ENCODE results near the gene CAMK4.
A peak's percentile ranks its signal among the peaks of the same experiment; 100 is the strongest.

CAMK4 gene

DNA sequence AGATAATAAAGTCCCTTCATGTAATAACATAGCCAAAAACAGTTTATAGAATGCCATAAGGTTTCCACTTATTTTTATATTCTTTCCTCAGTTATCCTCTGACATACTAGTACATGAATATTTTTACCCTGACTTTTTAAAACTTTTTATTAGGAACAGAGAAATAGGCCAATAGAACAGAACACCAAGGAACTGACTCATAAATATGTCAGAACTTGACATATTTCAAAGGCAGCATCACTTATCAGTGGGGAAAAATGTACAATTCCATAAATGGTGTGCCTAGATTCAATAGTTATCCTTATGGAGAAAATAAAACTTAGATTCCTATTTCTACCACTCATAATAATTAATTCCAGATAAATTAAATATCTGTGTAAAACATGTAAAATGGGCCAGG lies 278.8 kb downstream of the CAMK4 start:
- DNase-seq (ENCODE audit: low spot score): peak; percentile 33
- POLR2A ChIA-PET (ENCODE audit: low non-redundant PET): no interaction called here
- H3K27ac ChIP-seq: peak overlapping the region; percentile 43
- CTCF ChIA-PET: interaction anchor here (0.7 kb wide), 1 partner anchor 675 kb away, joined by 3 read pairs; no protein-coding TSS in a partner anchor
- TF ChIP-seq, protein P1, sequence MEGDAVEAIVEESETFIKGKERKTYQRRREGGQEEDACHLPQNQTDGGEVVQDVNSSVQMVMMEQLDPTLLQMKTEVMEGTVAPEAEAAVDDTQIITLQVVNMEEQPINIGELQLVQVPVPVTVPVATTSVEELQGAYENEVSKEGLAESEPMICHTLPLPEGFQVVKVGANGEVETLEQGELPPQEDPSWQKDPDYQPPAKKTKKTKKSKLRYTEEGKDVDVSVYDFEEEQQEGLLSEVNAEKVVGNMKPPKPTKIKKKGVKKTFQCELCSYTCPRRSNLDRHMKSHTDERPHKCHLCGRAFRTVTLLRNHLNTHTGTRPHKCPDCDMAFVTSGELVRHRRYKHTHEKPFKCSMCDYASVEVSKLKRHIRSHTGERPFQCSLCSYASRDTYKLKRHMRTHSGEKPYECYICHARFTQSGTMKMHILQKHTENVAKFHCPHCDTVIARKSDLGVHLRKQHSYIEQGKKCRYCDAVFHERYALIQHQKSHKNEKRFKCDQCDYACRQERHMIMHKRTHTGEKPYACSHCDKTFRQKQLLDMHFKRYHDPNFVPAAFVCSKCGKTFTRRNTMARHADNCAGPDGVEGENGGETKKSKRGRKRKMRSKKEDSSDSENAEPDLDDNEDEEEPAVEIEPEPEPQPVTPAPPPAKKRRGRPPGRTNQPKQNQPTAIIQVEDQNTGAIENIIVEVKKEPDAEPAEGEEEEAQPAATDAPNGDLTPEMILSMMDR (conservative IDR thresholded peaks at IDR 0.05; ENCODE audit: low read depth): no peak

DNA sequence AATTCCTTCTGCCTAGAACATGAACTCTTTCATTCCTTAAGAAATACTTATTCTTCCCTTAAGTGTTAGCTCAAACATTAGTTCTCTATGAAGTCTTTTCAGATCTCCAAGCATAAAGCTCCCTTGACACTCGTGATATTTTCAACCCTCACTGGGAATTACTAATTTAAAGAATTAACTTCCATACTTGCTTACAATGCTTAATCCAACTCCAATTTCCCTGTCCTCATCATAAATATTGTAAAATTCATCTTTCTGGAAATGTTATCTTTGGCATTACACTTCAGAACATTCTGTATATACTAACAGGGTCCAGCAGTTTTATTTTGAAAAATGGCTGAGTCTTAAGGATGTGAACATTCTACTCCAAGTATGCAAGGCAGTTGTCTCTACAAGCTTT lies 280.9 kb downstream of the CAMK4 start:
- ChIA-PET CTCF (no interaction called here), POLR2A (ENCODE audit: low non-redundant PET) (interaction anchor here (0.6 kb wide), 1 partner anchor 66 kb away, joined by 5 read pairs; no protein-coding TSS in a partner anchor)
- no peak for DNase-seq (ENCODE audit: low spot score)
- no peak overlapping the region for H3K27ac ChIP-seq
- TF ChIP-seq, protein P1 (conservative IDR thresholded peaks at IDR 0.05; ENCODE audit: low read depth): no peak

DNA sequence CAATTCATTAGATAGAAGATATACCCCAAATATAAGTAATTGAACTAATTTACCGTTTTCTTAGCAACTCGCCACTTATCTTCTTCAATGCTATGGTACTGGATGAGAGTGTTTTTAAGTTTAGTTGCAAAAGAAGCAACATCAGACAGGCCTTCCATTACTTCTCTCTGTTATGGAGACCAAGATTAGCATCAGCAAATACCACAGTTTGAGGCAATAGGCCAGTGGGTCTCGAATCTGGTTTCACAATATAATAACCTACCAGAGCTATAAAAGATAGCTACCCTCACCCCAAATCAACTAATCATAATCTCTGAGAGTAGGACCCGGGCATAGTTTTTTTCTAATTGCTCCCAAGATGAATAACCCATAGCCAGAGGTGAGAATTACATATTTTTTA lies 283.1 kb downstream of the CAMK4 start:
- CTCF ChIA-PET: interaction anchor here (0.6 to 0.7 kb wide), 3 partner anchors 9 to 252 kb away, joined by 3 to 4 read pairs (median 4); no protein-coding TSS in a partner anchor
- POLR2A ChIA-PET (ENCODE audit: low non-redundant PET): no interaction called here

DNA sequence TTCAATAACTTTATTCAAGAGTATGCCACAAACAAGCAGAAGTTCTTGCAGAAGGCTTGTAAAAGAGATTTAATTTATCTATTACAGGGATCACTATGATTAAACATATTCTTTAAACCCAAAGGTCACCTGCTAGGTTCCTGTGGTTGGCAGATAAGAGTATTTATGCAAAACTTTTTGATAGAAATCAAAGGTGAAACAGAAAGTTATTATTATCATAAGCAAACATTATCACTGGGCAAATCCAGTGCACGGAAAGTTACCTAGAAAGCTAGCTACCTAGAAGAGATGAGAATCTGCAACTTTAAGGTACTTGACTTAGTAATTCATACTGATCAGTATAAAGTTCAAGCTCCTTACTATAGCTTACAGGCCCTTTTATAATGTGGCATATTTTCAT lies 284.9 kb downstream of the CAMK4 start:
- H3K27ac ChIP-seq: no peak overlapping the region
- ChIA-PET CTCF (interaction anchor here (1.3 to 1.9 kb wide), 2 partner anchors 22 to 652 kb away, joined by 3 to 5 read pairs; no protein-coding TSS in a partner anchor), POLR2A (ENCODE audit: low non-redundant PET) (no interaction called here)
- DNase-seq (ENCODE audit: low spot score): no peak
- TF ChIP-seq, protein P1 (conservative IDR thresholded peaks at IDR 0.05; ENCODE audit: low read depth): no peak

More for the DNA sequence above, 283.1 kb downstream of the CAMK4 start:
- no peak for DNase-seq (ENCODE audit: low spot score)
- TF ChIP-seq, protein P1 (conservative IDR thresholded peaks at IDR 0.05; ENCODE audit: low read depth): no peak
- no peak overlapping the region for H3K27ac ChIP-seq

DNA sequence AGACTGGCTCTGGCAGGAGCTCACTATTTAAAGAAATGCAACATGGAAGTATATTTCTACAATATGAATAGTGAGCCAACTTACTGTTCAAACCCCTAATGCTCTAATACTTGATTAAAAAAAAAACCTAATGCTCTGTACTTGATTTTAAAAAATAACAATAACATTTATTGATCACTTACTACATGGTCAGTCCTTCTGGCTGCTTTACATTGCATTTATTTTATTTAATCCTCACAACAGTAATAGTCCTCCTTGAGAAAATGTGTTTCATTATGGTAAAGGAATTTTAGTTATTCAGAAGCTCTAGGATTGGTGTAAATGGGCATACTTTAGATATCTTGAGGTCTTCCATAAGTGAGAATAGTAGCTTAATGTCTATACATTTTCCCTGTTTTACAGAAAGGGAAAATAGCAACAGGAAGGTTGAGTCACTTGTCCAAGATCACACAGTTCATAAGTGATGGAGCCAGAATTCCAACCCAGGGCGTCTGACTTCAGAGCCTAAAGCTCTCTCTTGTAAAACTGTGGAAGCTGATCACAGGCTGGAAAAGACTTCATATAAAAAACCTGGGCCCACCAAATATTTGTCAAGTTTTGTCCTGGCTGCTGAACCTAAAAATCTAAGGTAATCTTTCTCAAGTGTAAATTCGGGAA lies 287.1 kb downstream of the CAMK4 start:
- ChIA-PET POLR2A (ENCODE audit: low non-redundant PET) (interaction anchor here (0.7 kb wide), 1 partner anchor 649 kb away, joined by 3 read pairs; no protein-coding TSS in a partner anchor), CTCF (interaction anchor here (0.8 to 1.9 kb wide), 4 partner anchors 20 to 288 kb away, joined by 3 to 6 read pairs (median 4); no protein-coding TSS in a partner anchor)
- TF ChIP-seq, protein P1 (conservative IDR thresholded peaks at IDR 0.05; ENCODE audit: low read depth): no peak
- peak overlapping the region; percentile 97 for H3K27ac ChIP-seq
- DNase-seq (ENCODE audit: low spot score): peak; percentile 13

DNA sequence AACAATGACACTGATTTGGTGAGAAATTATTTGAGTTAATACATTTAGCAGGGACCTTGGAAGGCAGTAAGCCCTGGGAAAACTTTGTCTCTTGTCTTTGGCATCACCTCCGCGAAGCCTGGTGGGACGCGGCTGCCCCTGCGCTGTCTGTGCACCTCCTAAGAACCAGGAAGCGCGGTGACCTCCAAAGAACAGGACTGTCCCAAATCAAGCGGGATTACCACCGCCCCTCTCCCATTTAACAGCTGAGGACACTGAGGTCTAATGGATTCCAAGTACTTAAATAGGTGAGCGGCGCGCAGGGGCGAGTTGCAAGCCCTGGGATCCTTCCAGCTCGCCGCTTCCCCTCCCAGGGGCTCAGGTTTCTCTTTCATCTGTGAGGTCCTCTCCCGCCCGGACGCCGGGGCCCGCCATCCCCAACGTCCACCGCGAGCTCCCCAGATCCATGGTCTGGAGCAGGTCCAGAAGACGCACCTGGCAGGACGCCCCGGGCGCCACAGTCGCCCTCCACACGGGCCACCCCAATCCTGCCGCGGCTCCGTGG lies 287.7 kb downstream of the CAMK4 start:
- DNase-seq (ENCODE audit: low spot score): peak; percentile 67
- POLR2A ChIA-PET (ENCODE audit: low non-redundant PET): interaction anchor here (0.7 kb wide), 1 partner anchor 649 kb away, joined by 3 read pairs; no protein-coding TSS in a partner anchor
- TF ChIP-seq, protein P1 (conservative IDR thresholded peaks at IDR 0.05; ENCODE audit: low read depth): no peak
- peak overlapping the region; percentile 97 for H3K27ac ChIP-seq
- CTCF ChIA-PET: interaction anchor here (0.6 to 1.3 kb wide), 4 partner anchors 20 to 288 kb away, joined by 3 to 6 read pairs (median 4); no protein-coding TSS in a partner anchor
